Measurements from ENCODE around the gene ARTN.
A peak's percentile ranks its signal among the peaks of the same experiment; 100 is the strongest.

ARTN gene

GRCh38 chr1:43947874-43948437 lies 14.4 kb downstream of the ARTN start:
- DNase-seq (ENCODE audit: low spot score), result no peak

- DNase-seq (ENCODE audit: low spot score), result no peak
Measured at GRCh38 chr1:43949678-43950077, 16.1 kb downstream of the ARTN start.

- DNase-seq (ENCODE audit: low spot score), result no peak
Measured at GRCh38 chr1:43951021-43951985, 17.7 kb downstream of the ARTN start.

- DNase-seq (ENCODE audit: low spot score), result no peak
Measured at GRCh38 chr1:43952731-43953346, 19.2 kb downstream of the ARTN start.

- DNase-seq (ENCODE audit: low spot score), result no peak
Measured at GRCh38 chr1:43953361-43953760, 19.8 kb downstream of the ARTN start.

GRCh38 chr1:43954036-43954435 lies 20.4 kb downstream of the ARTN start:
- DNase-seq (ENCODE audit: low spot score), result no peak

- no peak for DNase-seq (ENCODE audit: low spot score)
Measured at GRCh38 chr1:43956234-43956633, 22.6 kb downstream of the ARTN start.

- no peak for DNase-seq (ENCODE audit: low spot score)
Measured at GRCh38 chr1:43957407-43958040, 23.9 kb downstream of the ARTN start.

GRCh38 chr1:43958351-43959255 lies 25.0 kb downstream of the ARTN start:
- DNase-seq (ENCODE audit: low spot score), result no peak

- DNase-seq (ENCODE audit: low spot score), result no peak
Measured at GRCh38 chr1:43960798-43961197, 27.2 kb downstream of the ARTN start.

- no peak for DNase-seq (ENCODE audit: low spot score)
Measured at GRCh38 chr1:43961692-43962091, 28.1 kb downstream of the ARTN start.

- no peak for DNase-seq (ENCODE audit: low spot score)
Measured at GRCh38 chr1:43962324-43962723, 28.7 kb downstream of the ARTN start.

GRCh38 chr1:43963006-43963405 lies 29.4 kb downstream of the ARTN start:
- DNase-seq (ENCODE audit: low spot score), result no peak

- no peak for DNase-seq (ENCODE audit: low spot score)
Measured at GRCh38 chr1:43963890-43964289, 30.3 kb downstream of the ARTN start.

- DNase-seq (ENCODE audit: low spot score), result no peak
Measured at GRCh38 chr1:43965316-43965715, 31.7 kb downstream of the ARTN start.

- DNase-seq (ENCODE audit: low spot score), result no peak
Measured at GRCh38 chr1:43968348-43968948, 34.8 kb downstream of the ARTN start.

- DNase-seq (ENCODE audit: low spot score), result no peak
Measured at GRCh38 chr1:43969416-43969745, 35.8 kb downstream of the ARTN start.

GRCh38 chr1:43969746-43970466 lies 36.3 kb downstream of the ARTN start, which contains the start of gene DPH2:
DPH2 (plus strand) TSS chr1:43970010; CDS start chr1:43970176, 166 bp downstream.
- peak; percentile 96 for DNase-seq (ENCODE audit: low spot score)

GRCh38 chr1:43970502-43970901 lies 36.9 kb downstream of the ARTN start:
- no peak for DNase-seq (ENCODE audit: low spot score)

- no peak for DNase-seq (ENCODE audit: low spot score)
Measured at GRCh38 chr1:43970911-43971310, 37.3 kb downstream of the ARTN start.
